ENCODE measurements around the gene CWC27.

- TF ChIP-seq, protein P1, sequence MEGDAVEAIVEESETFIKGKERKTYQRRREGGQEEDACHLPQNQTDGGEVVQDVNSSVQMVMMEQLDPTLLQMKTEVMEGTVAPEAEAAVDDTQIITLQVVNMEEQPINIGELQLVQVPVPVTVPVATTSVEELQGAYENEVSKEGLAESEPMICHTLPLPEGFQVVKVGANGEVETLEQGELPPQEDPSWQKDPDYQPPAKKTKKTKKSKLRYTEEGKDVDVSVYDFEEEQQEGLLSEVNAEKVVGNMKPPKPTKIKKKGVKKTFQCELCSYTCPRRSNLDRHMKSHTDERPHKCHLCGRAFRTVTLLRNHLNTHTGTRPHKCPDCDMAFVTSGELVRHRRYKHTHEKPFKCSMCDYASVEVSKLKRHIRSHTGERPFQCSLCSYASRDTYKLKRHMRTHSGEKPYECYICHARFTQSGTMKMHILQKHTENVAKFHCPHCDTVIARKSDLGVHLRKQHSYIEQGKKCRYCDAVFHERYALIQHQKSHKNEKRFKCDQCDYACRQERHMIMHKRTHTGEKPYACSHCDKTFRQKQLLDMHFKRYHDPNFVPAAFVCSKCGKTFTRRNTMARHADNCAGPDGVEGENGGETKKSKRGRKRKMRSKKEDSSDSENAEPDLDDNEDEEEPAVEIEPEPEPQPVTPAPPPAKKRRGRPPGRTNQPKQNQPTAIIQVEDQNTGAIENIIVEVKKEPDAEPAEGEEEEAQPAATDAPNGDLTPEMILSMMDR (IDR thresholded peaks at IDR 0.05) = no peak
- no peak for TF ChIP-seq POLR2A (IDR thresholded peaks at IDR 0.05)
These were observed 112.1 kb downstream of the CWC27 start for GRCh38 chr5:64880821-64881220.

All from testis (tissue), 2 donors.